Glutamatergic neuron (in vitro differentiated cells): ENCODE results near the gene CBX2. TPM values are rescaled to one million over a fixed set of nuclear protein-coding genes. Genes with fewer than 3 reads are reported as not detected.

Source experiments
- DNase-seq: peaks from one replicate; pipeline ENCODE4 v3.0.0; 2022
- H3K27ac Mint-ChIP-seq: one replicate; pipeline ENCODE4 v1.8.0; 2020; ENCODE audit warnings: mild to moderate bottlenecking, mixed read lengths, inconsistent platforms; ENCODE audit not compliant: unreplicated experiment
- H3K27me3 Mint-ChIP-seq: one replicate; pipeline ENCODE4 v1.8.0; 2020; ENCODE audit warnings: mild to moderate bottlenecking, moderate library complexity, mixed read lengths, inconsistent platforms; ENCODE audit not compliant: unreplicated experiment
- H3K36me3 Mint-ChIP-seq: one replicate; pipeline ENCODE4 v1.8.0; 2020; ENCODE audit warnings: mild to moderate bottlenecking, mixed read lengths, inconsistent platforms; ENCODE audit not compliant: unreplicated experiment
- H3K4me1 Mint-ChIP-seq: one replicate; pipeline ENCODE4 v1.8.0; 2020; ENCODE audit warnings: mild to moderate bottlenecking, low read depth, mixed read lengths, inconsistent platforms; ENCODE audit not compliant: unreplicated experiment
- H3K4me3 Mint-ChIP-seq: one replicate; pipeline ENCODE4 v1.8.0; 2020; ENCODE audit warnings: mild to moderate bottlenecking, mixed read lengths, inconsistent platforms; ENCODE audit not compliant: unreplicated experiment
- H3K9me3 Mint-ChIP-seq: one replicate; pipeline ENCODE4 v1.8.0; 2020; ENCODE audit warnings: mild to moderate bottlenecking, moderate library complexity, mixed read lengths, inconsistent platforms; ENCODE audit not compliant: unreplicated experiment
- total RNA-seq: library from RNA; stranded (reverse); fragmentation: NEBNext Ultra II Directional; extraction: Animal tissue kit (Norgen Biotek cat#: 25700); gene quantifications from one replicate; pipeline ENCODE4 v1.2.1, GENCODE V29; 2021; ENCODE audit not compliant: unreplicated experiment
- TF ChIP-seq, protein P1 (sequence below): fragments of 200-600 bp; sonication (generic); IDR thresholded peaks from one replicate; pipeline ENCODE4 v1.5.0; 2021; ENCODE audit not compliant: partially characterized antibody, unreplicated experiment

Gene CBX2
- total RNA-seq, 1 donor from 2014 or later, result 78.8 TPM

DNA sequence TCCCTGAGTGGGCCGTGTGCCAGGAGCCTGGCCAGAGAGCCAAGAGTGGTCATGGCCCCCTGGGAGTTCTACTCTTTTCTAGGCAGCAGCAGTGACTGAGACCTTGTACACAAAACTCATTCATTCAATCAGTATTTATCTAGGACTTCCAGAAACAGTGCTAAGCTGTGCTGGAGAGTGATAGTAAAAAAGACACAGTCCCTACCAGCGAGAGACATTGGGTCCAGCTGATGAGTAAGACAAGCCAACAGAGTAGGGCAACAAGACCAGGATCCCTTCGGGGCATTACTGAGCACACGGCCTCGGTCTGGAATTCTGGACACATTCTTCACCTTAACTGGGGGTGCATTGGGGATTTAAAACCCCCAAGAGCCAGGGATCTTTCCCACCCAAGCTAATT is 41.1 kb downstream of the CBX2 start:
- no peak for DNase-seq
- Mint-ChIP-seq H3K9me3 (peaks cover 9% of the 10 kb centered on the region), H3K4me1 (peaks cover 6% of the 10 kb centered on the region), H3K27ac (no peak overlapping the region), H3K4me3 (no peak overlapping the region), H3K36me3 (peaks cover 12% of the 10 kb centered on the region), H3K27me3 (peaks cover 43% of the 10 kb centered on the region)
- TF ChIP-seq, protein P1, sequence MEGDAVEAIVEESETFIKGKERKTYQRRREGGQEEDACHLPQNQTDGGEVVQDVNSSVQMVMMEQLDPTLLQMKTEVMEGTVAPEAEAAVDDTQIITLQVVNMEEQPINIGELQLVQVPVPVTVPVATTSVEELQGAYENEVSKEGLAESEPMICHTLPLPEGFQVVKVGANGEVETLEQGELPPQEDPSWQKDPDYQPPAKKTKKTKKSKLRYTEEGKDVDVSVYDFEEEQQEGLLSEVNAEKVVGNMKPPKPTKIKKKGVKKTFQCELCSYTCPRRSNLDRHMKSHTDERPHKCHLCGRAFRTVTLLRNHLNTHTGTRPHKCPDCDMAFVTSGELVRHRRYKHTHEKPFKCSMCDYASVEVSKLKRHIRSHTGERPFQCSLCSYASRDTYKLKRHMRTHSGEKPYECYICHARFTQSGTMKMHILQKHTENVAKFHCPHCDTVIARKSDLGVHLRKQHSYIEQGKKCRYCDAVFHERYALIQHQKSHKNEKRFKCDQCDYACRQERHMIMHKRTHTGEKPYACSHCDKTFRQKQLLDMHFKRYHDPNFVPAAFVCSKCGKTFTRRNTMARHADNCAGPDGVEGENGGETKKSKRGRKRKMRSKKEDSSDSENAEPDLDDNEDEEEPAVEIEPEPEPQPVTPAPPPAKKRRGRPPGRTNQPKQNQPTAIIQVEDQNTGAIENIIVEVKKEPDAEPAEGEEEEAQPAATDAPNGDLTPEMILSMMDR, result no peak

DNA sequence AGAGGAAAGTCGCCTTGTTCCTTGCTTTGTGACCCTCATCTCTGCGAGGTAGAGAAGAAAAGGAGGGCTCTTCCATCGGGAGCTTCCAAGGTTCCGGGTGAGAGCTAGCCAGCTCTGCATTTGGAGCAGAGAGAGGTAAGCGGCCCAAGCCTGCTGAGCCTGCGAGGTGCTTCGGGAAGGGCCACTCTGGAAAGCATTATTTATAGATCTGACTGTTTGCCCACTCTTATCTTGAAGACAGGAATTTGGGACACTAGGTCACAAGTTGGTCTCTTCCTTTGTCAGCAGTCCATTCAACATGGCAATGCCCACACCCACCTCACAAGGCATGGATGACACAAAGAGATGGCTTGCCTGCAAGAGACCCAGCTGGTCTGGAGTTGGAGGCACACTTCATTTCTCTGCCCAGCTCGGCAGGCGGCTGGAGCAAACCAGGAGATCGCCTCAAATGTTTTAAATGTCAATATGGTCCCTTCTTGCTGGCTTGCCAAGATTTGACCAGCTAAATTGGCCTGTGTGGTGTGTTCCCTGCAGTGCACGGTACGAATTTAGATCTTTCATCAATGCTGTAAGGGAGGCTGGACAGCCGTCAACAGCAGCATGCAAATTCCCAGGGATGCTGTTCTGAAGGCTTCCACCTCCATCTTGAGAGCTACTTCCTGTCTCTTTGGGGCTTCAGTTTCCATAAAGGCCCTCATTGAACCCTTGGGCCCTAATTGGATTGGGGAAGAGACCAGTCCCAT is 41.8 kb downstream of the CBX2 start:
- H3K27me3 Mint-ChIP-seq, result peaks cover 42% of the 10 kb centered on the region
- TF ChIP-seq, protein P1, result no peak

DNA sequence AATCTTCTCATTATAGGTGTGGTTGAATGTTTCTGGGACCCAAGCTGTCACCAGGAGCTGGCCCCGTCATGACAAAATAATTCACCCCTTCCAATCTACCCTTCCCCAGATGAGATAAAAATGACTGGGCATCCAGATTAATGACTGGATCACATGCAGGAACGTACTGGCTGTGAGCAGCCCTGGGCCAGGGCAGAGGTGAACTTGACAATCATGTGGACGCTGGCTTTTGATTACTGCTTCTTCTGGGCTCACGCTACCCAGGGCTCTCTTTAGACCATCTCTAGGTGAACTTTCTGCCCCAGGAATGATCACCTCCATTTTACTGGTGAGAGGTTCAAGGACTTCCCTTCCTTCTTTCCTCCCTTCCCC is 43.0 kb downstream of the CBX2 start:
- Mint-ChIP-seq H3K4me3 (no peak overlapping the region), H3K4me1 (peaks cover 2% of the 10 kb centered on the region), H3K27me3 (peaks cover 42% of the 10 kb centered on the region), H3K9me3 (peaks cover 9% of the 10 kb centered on the region), H3K27ac (no peak overlapping the region), H3K36me3 (peaks cover 18% of the 10 kb centered on the region)
- TF ChIP-seq, protein P1, result no peak
- no peak for DNase-seq

More for the DNA sequence above, 41.8 kb downstream of the CBX2 start:
- no peak for DNase-seq
- H3K27ac Mint-ChIP-seq, result no peak overlapping the region
- H3K4me1 Mint-ChIP-seq, result peaks cover 2% of the 10 kb centered on the region
- H3K9me3 Mint-ChIP-seq, result peaks cover 9% of the 10 kb centered on the region
- H3K36me3 Mint-ChIP-seq, result peaks cover 18% of the 10 kb centered on the region
- H3K4me3 Mint-ChIP-seq, result no peak overlapping the region

DNA sequence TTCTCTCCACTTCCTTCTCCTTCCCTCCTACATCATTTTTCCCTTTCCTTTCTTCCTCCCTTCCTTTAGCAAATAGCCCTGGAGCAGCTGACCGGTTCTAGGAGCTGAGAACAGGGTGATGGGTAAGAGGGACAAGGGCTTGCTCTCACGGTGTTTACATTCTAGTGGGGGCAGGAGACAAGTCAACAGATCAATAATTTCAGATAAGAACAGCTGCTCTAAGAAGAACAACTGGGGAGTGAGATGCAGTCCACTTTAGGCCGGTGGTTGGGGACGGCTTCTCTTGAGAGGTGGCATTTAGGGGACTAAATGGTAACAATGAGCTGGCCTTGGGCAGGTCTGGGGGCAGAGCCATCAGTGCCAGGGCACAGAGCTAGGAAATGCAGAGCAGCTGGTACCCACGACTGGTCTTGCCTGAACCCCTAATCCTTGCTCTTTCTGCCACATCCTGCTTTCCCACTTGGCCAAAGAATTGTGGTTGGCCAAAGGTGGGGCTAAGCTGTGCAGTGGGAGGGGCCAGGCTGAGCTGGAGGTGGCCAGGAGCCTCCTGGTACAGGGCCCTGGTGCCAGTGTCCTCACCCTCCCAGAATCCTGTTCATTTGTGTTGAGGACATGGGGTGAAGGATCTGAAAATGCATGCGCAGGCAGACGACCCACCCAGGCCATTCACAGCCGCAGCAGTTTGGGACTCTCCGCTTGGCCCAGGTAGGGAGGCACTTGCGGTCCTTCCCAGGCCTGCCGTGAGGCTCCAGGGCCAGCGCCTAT is 43.6 kb downstream of the CBX2 start:
- Mint-ChIP-seq H3K27me3 (peaks cover 42% of the 10 kb centered on the region), H3K4me3 (no peak overlapping the region), H3K36me3 (peaks cover 18% of the 10 kb centered on the region), H3K27ac (no peak overlapping the region), H3K9me3 (peaks cover 9% of the 10 kb centered on the region), H3K4me1 (peaks cover 2% of the 10 kb centered on the region)
- DNase-seq, result no peak
- TF ChIP-seq, protein P1, result no peak
